LNCAP (cell line): Measurements from ENCODE around the gene TARBP2.

ENCODE experiments used
- CTCF ChIP-seq: fragments of 450-650 bp; IDR thresholded peaks from 2 replicates; pipeline ENCODE4 v1.5.1; 2017; ENCODE audit warnings: mild to moderate bottlenecking

The TARBP2 gene

GRCh38 chr12:53551889-53552291, 50.8 kb downstream of the TARBP2 start:
- no peak for TF ChIP-seq CTCF

GRCh38 chr12:53552361-53553327, 51.6 kb downstream of the TARBP2 start:
- TF ChIP-seq CTCF: no peak
